HepG2 (cell line): ENCODE data around the gene ASIC2.

Source experiments
- BRCA1 ChIP-seq: sonication (generic); formaldehyde crosslinking; IDR thresholded peaks from 2 replicates; pipeline ENCODE4 v1.4.0; 2020; ENCODE audit warnings: missing genetic modification reagents
- CBFB ChIP-seq: sonication (generic); formaldehyde crosslinking; IDR thresholded peaks from 2 replicates; pipeline ENCODE4 v1.4.0; 2020; ENCODE audit warnings: missing genetic modification reagents
- CEBPG ChIP-seq: IDR thresholded peaks from 2 replicates; pipeline ENCODE4 v1.6.1; 2016
- CTCF ChIP-seq: sonication (generic); formaldehyde crosslinking; IDR thresholded peaks from 2 replicates; pipeline ENCODE4 v1.5.0; 2020; ENCODE audit warnings: mild to moderate bottlenecking, missing genetic modification reagents, moderate library complexity
- FOXK2 ChIP-seq: fragments of 450-650 bp; IDR thresholded peaks from 2 replicates; pipeline ENCODE4 v1.6.1; 2016
- MAFF ChIP-seq: IDR thresholded peaks from 2 replicates; pipeline ENCODE4 v1.6.1; 2011; ENCODE audit warnings: low read depth, low read length, improper control_type of control experiment
- POLR2AphosphoS2 ChIP-seq: IDR thresholded peaks from 2 replicates; pipeline ENCODE4 v1.6.1; 2011; ENCODE audit warnings: low read depth, low read length, improper control_type of control experiment
- SP2 ChIP-seq: sonication (generic); formaldehyde crosslinking; IDR thresholded peaks from 2 replicates; pipeline ENCODE4 v1.5.1; 2020; ENCODE audit warnings: mild to moderate bottlenecking, missing genetic modification reagents
- TAF1 ChIP-seq: sonication (generic); formaldehyde crosslinking; IDR thresholded peaks from 2 replicates; pipeline ENCODE4 v1.4.0; 2020; ENCODE audit warnings: missing genetic modification reagents
- TCF7L2 ChIP-seq: IDR thresholded peaks from 2 replicates; pipeline ENCODE4 v1.6.1; 2011; ENCODE audit warnings: mild to moderate bottlenecking, low read depth, low read length, moderate library complexity
- ZKSCAN1 ChIP-seq: fragments of 150-350 bp; IDR thresholded peaks from 2 replicates; pipeline ENCODE4 v1.6.1; 2014; ENCODE audit warnings: low read length
- ZNF383 ChIP-seq: sonication (generic); formaldehyde crosslinking; IDR thresholded peaks from 2 replicates; pipeline ENCODE4 v1.4.0; 2020; ENCODE audit warnings: missing genetic modification reagents, mild to moderate bottlenecking, borderline replicate concordance
- ZNF468 ChIP-seq: sonication (generic); formaldehyde crosslinking; IDR thresholded peaks from 2 replicates; pipeline ENCODE4 v1.8.0; 2022; ENCODE audit warnings: mild to moderate bottlenecking, moderate library complexity, missing genetic modification reagents
- ZNF567 ChIP-seq: sonication (generic); formaldehyde crosslinking; IDR thresholded peaks from 2 replicates; pipeline ENCODE4 v1.8.1; 2023; ENCODE audit warnings: mild to moderate bottlenecking, missing genetic modification reagents, borderline replicate concordance

DNA sequence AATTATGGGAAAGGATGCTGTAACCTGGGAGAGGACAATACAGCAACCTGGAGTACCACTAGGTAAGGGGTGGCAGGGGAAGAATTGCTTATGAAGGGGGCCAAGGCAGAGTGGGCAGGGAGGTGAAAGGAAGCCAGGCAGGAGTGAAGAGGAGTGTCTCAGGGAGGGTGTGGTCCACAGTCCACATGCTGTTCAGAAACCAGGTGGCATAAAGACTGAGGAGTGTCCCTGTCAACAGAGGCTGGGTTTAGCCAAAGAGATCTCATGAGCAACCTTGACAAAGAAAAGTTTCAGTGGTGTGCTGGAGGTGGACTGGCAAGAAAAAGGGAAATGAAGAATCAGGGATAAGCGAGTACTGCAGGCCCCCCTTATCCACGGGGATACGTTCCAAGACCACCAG, 213.0 kb downstream of the ASIC2 start:
- no peak for TF ChIP-seq ZNF468 (CRISPR knock-in tag)
- no peak for TF ChIP-seq TAF1 (CRISPR knock-in tag)
- no peak for TF ChIP-seq FOXK2
- no peak for TF ChIP-seq BRCA1 (CRISPR knock-in tag)
- TF ChIP-seq MAFF = no peak
- TF ChIP-seq ZKSCAN1 = no peak
- no peak for TF ChIP-seq ZNF567 (CRISPR knock-in tag)
- TF ChIP-seq CEBPG (CRISPR knock-in tag) = no peak
- TF ChIP-seq CBFB (CRISPR knock-in tag) = no peak
- TF ChIP-seq POLR2AphosphoS2 = no peak
- TF ChIP-seq CTCF (CRISPR knock-in tag) = no peak
- no peak for TF ChIP-seq SP2 (CRISPR knock-in tag)
- no peak for TF ChIP-seq TCF7L2
- no peak for TF ChIP-seq ZNF383 (CRISPR knock-in tag)
